GM12864 (cell line): ENCODE results near the gene ZFP64.

Source experiments
- DNase-seq: peaks from one replicate; pipeline ENCODE4 v3.0.0-alpha.2; 2011; ENCODE audit warnings: low read depth
- H3K4me3 ChIP-seq: 2 replicates; pipeline ENCODE4 v1.5.1; 2011; ENCODE audit warnings: mild to moderate bottlenecking, low read depth, low read length, control low read depth
- CTCF ChIP-seq: IDR thresholded peaks from 2 replicates; pipeline ENCODE4 v1.5.1; 2011; ENCODE audit warnings: low read depth, mild to moderate bottlenecking, moderate library complexity, low read length, control low read depth, inconsistent platforms; ENCODE audit errors: missing control alignments

The ZFP64 gene

GRCh38 chr20:52118016-52118623 is 73.5 kb downstream of the ZFP64 start:
- no peak for DNase-seq
- TF ChIP-seq CTCF = no peak
- H3K4me3 ChIP-seq = no peak overlapping the region

DNA sequence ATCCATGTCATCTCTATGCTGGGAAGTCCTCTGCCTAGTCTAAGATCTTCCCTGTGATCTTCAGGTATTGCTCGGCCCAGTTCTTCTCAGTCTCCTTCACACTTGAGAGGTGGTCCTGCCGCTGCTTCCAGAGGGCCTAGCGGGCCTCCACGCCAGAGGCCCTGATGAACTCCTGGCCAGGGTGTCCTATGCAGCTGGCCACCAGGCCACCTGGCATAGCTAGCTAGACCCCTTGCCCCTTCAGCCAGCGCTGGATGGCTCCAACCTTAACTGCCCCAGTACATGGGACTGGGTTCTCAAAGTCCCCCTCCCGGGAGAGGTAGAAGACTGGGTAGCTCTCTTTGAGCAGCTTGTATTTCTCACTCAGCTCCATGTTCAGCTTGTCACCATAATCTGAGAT is 81.1 kb downstream of the ZFP64 start:
- no peak overlapping the region for H3K4me3 ChIP-seq
- DNase-seq = no peak
- no peak for TF ChIP-seq CTCF

GRCh38 chr20:52105442-52106422 is 85.8 kb downstream of the ZFP64 start:
- no peak for DNase-seq
- TF ChIP-seq CTCF = no peak
- H3K4me3 ChIP-seq = no peak overlapping the region

DNA sequence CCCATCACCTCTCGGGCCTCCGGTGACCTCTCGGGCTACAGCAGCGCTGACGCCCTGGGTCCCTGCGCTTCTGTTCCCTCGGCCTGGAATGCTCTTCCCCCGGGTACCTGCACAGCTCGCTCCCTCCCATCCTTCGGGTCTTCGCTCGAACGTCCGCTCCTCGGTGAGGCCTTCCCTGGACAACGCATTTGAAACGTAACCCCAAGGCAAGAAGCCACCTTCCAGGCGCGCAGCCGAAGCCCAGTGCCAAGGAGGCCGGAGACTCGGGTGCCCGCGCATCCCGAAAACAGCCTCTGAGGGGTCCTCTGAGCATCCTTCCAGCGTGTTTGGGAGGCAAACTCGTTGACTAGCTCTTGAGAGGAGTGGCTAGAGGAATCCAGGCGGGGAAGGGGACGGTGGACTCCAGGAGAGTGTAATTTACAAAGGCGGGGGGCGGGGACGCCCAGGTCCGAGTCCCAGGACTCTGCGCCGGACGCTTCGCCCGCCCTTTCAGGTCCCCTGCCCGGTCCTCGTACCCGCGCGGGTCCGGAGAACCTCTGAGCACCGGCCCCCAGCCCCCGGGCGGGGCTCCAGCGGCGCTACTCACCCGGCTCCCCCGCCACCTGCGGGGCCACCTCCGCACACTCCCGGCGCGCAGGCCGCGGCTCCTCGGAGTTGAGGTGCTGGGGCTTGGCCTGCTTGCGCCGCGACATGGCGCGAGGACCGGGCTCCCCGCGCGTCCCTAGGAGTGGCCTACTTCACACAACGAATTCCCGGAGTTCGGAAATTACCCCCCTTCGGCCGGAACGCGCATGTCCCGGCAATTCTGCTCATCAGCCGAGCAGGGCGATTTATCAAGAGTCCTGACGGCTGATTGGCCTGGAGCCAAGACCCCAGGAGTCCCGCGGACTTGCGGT is 86.8 kb downstream of the ZFP64 start:
- DNase-seq = no peak
- H3K4me3 ChIP-seq = no peak overlapping the region

GRCh38 chr20:52103913-52104545 is 87.5 kb downstream of the ZFP64 start:
- TF ChIP-seq CTCF = no peak
- DNase-seq = no peak
- no peak overlapping the region for H3K4me3 ChIP-seq

More for the DNA sequence above, 86.8 kb downstream of the ZFP64 start:
- no peak for TF ChIP-seq CTCF

DNA sequence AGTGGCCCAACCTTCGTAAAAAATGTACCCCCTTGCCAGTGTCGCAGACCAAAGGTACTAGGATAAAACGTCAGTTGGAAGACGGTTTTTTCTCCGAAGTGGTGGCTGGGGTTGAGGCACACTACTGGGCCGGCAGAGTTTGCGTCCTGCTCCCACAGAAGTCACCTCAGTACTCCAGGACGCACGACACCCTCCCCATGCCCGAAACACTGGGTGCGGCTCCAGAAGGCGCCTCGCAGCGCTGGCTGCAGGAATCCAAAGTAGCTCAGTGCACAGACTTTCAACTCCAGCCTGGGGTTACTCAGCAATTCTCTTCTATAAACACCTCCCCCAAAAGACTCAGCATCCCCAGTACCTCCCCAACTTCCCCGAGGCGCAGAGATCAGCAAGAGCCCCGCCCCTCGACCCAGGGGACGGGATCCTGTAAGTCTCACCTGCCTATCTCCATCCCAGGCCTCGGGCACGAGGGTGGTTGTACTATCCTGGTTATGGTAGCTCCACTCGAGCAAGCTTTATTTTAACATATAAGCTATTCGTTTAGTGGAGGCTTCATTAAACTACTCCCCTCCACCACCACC is 88.2 kb downstream of the ZFP64 start:
- H3K4me3 ChIP-seq = no peak overlapping the region
- DNase-seq = no peak
- no peak for TF ChIP-seq CTCF
